GM11168 (cell line): ENCODE results near the gene PCCA.

Source experiments
- in situ Hi-C: fragments of 300-500 bp; cut with MboI; formaldehyde crosslinking; loops from one replicate; pipeline ENCODE4 v1.12.0; 2022; ENCODE audit warnings: low sequenced_read_pairs; ENCODE audit not compliant: unreplicated experiment

Gene PCCA

DNA sequence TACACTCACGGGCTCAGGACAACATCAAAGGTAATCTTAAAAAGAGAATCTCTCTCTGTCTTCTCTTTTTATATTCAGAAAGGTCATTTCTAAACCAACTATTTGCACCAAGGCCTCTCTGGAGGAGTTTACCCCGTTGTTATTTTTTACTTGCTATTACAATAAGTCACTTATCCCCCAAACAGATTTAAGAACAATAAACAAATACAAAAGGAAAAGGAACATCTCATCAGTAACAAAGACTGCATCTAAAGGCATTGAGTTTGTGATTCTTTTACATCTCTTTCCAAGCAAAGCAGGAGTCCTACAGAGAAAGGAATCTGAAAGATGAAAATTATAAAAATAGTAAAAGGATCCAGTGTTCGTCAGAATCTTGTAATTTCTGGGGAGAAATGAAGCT, 424.3 kb downstream of the PCCA start:
- in situ Hi-C loops = no loop called here

DNA sequence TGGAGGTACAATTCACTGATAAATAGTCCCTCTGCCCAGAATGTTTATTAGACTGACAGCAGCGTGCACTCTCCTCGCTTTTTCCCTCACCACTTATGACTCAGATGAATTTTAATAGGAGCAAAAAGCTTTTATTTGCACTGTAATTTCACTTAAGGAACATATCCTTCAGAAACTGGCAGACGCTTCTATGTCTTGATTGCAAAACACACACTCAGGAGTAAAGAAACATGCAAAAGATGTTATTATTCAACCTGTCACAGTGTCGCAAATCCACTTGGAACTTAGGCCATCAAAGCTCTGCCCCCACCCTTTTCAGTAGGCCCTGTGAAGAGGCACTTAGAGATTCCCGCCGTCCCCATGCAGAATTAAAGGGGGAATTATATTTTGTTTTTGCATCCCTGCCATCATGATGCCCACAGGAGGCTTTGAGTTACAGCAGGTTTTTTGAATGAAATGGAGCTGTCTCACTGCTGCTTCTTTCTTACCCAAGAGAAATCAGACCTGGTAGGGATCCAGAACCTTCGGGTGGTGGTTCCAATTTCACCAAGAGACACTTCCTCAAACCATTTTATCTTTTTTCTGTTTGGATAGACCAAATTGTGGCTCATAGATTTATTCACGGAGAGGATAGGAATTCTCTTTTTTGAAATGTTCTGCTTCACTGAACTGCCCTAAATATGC, 425.2 kb downstream of the PCCA start:
- in situ Hi-C loops = no loop called here

DNA sequence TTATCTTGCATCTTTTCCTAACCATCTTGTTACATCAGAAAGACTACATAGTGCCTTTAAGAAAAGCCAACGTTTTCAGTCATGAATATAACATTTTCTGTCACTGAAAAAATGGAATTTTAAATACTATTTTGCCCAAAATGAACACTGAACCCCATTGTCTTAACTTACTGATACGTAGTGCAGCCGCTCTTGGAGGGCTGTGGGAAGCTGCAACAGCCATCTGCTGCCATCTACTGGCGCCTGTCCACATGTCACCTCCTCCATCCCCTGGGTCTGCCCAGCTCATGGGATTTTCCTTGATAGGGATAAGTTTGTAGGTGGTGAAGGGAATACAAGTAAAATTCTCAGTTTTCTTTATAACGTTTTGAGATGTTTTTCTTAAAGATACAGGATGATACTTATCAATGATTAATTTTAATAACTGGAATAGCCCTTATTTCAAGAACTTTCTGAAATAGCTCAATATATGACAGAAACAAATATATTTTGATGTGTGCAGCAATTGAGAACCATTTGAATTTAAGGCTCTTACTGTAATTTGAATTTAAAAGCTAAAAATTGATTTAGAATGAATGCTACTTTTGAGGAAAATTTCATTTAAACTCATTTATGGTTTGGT, 426.0 kb downstream of the PCCA start:
- in situ Hi-C loops = no loop called here

DNA sequence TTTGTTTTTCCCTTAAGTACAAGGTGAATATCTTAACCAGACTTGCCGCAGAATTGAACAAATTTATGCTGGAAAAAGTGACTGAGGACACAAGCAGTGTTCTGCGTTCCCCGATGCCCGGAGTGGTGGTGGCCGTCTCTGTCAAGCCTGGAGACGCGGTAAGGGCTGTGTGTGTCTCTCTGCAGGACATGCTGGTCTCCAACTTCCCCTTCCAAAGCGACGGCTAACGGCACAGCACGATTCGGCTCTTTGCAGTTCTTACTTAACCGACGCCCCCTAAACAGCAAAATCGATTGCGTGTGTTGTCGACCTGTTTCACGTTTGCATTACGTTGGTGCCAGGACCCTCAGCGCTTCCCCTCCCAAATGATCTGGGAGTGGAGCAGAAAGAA, 426.5 kb downstream of the PCCA start:
- in situ Hi-C loops = no loop called here

DNA sequence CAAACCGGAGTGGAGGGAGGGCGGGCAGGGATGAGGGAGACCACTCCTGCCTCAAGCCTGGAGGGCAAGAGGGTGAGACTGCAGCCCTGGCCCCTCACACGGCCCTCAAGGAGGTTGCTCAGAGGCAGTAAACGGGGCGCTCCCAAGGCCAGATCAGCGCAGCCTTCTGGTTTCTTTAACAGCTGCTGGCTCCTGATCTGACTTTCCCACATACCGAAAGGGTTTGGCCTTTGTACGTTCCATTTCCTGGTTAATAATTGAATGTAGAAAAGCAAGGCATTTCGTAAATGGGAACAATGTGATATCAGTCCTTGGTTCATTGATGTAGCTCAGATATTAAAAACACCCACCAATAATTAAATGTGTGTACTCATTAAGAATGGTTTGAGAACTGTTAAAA, 428.2 kb downstream of the PCCA start:
- in situ Hi-C loops = no loop called here

DNA sequence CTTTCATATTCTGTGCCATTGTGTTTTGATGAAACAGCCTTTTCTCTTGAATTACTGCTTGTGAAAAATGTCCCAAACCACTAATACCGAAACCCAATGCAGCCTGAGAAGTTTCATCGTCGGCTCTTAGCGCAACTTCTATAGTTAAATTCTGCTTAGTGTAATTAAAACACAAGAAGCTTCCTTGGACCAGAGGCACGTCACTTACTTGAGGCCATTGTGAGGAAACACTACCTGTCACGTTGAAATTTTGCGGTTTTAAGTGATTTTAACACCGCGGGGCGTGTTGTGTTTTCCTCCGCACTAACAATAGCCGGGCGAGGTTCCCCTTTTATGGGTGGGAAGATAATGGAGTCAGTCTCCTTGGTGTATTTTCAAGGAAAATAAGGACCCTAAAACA, 428.8 kb downstream of the PCCA start:
- in situ Hi-C loops = no loop called here

DNA sequence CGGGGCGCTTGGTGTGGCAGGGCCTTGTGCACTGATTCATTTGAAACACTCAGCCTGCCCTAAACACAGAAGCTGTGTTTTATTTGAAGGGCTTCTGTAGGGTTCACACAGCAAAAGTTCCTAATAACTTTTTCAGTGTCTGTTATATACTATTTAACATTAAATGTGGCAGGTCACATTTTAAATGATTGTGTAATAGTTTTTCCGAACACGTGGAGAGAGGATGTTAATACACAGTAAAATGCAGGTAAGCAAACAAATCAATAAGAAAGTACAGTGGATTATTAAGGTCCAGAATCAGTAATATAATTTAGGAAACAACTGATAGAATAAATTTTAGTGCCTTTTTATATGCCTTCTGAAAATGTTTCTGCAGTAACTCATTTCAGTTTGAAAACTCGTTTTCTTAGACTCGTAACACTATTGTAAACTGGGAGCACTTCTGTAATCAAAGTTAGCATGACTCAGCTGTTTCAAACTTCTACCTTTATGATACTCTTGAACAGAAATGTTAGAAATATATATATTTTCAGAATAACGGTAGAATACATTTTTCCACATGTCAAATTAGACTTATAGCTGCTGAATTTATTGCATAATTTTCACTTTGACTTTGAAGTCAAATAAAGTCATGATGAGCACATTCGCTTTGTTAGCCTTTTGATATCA, 429.6 kb downstream of the PCCA start:
- in situ Hi-C loops = no loop called here

DNA sequence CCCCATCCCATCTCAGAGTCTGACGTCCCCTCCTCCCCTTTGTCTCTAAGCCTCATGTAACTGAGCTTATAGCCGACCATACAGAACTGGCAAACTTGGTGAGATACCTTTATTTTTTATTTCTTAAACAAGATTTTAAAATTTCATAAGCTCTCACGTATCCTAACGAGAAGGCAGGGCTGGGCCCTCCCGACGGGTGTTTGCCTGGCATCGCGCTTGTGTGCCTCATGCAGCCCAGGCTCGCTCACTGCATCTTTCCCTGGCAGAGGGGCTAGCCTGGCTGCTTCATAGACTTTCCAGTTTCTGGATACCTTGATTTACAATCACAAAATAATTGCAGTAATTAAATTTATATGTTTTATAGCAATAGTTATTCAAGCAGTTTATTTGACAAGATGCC, 430.7 kb downstream of the PCCA start:
- in situ Hi-C loops = no loop called here

DNA sequence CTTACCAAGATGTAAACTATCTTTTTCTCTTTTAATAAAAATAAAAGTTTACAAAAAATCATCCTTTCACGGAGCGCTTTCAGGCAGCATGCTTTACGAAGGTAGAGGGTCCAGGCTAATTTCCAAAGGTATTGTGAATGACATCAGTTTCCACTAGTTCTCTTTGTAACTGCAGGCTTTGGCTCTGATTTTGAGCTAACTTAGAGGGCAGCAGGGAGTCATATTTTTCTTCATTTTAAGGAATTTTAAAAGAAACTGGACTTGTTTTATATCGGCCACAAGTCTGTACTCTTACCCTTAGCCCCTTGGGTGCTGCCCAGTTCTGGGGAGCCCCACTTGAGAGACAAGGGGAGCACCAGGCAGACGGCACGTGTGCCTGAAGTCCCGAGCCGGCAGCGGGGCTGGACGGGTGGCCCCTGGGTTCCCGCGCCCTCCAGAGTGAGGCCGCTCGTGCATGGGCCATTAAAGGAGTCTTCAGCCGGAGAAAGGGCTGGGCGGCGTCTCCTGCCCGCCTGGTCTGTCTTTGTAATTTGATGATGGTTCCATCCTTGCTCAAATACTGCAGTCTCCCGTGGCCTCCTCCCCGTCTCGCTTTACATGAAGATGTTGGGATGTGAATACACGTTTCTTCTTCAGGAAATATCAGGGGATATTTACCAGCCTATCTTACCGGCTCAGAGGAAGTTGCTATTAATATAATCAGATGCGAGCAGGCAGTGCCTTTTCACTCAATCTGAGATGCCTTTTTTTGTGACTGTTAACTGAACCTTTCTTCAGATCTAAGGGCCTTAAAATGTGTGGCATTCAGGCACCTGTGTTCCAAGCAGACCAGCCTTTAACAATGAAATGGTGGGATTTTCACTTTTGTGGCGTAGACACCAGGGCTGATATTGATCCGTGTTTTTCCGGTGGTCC, 432.3 kb downstream of the PCCA start:
- in situ Hi-C loops = no loop called here

DNA sequence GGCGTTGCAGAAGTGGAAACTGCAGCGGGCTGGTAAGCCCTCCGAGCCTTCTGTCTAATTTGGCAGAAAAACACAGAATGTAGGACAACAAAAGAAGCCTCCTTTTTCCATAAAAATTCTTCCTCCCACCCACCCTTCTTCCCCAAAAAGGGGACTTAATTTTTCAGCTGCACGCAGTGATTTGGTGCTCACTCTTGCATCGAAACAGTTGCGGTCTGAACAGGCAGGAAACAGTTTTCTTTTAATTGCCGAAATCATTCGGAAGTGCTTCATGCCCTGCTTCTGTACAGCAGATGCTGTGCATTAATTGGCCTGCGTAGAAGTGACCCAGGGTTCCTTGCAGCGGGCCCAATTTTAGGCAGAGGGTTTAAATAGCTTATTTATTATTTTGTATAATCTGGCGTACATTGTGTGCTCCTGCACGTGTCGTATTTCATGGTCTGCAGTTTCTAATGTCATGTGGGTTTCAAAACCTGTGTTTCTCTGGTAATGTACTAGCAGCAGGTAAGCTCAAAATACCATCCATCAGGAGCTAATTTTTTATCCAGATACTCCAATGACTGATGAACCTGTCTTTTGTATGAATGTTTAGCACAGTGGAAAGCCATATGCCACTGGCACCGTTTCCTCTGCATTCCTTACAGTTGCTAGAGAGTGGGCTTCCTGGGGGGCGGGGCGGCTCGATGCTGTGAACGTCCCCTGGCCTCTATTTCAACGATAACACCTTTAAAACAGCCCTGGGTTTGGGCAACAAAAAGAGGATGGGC, 433.1 kb downstream of the PCCA start:
- in situ Hi-C loops = no loop called here

DNA sequence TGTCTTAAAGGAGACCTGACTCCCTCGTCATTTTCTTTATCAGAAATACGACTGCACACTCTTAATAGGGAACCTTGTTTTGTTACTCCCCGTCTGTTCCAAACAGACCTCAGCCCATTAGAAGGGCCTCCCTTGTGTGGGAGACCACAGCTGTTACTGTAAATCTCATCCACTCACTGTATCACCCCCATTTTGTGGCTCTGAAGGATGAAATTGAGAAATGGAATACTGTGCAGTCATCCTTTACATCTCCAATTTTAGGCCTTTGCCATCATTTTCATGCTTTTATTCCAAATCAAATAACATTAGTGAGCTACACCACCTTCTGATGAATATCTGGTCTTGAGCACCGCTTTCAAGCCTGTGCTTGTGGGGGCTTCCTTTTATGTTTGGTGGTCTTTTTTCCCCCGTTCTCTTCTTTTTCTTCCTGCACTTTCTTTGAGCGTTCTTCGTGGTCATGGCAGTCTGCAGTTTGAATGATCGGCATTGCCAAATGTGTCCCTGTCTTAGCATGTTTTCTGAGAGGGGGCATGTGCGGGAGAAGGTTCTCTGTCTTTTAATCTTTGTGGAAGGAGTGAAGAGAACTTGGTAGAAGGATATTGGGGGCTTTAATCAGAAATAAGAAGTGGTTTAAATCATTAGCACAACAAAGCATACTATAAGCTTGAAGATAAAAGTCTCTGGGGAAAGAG, 433.9 kb downstream of the PCCA start:
- in situ Hi-C loops = no loop called here

DNA sequence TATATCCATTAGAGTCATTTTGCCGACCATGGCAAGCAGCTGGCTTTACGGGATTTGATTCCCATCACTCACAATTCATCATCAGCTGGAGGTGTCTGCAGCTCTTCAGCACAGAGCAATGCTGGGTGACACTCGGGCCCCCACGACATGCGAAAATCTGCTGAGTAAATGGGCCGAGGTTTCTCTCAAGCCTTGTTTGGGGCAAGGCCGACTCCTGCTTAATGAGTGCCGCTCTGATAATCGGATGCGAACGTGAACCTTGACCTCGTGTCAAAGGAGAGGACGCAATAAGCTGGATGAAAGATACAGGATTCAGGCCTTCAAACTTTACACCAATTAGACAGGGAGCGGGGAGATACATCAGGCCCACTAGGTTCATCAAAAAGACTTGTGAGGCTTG, 434.5 kb downstream of the PCCA start:
- in situ Hi-C loops = no loop called here

DNA sequence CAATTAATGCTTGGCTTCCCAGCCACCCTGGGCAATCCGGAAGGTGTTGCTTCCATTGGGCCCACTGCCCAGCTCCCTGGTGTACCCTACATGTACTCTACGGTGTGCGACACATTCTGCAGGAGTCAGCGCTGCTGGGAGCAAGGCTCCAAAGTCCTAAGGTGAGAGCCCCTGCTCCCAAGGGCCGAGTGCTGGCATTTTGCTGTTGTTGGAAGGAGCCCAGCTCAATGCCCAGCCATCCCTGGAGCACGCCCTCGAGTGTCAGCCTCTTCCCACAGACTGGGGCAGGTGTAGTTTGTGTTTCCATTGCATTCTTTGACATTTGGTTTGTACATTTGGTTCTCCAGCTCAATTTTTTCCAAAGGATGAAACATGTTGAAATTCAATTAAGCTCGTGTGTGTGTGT, 435.1 kb downstream of the PCCA start:
- in situ Hi-C loops = no loop called here

DNA sequence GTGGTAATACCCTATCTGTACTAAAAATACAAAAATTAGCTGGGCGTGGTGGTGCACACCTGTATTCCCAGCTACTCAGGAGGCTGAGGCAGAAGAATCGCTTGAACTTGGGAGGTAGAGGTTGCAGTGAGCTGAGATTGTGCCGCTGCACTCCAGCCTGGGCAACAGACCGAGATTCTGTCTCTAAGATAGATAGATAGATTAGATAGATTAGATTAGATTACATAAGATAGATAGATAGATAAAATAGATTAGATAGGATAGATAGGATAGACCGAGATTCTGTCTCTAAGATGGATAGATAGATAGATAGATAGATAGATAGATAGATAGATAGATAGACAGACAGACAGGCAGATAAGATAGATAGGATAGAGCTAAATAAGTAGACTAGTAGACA, 435.8 kb downstream of the PCCA start:
- in situ Hi-C loops = loop anchor here (25.0 kb wide), 2 partner anchors 612 to 862 kb away; no protein-coding TSS in a partner anchor

DNA sequence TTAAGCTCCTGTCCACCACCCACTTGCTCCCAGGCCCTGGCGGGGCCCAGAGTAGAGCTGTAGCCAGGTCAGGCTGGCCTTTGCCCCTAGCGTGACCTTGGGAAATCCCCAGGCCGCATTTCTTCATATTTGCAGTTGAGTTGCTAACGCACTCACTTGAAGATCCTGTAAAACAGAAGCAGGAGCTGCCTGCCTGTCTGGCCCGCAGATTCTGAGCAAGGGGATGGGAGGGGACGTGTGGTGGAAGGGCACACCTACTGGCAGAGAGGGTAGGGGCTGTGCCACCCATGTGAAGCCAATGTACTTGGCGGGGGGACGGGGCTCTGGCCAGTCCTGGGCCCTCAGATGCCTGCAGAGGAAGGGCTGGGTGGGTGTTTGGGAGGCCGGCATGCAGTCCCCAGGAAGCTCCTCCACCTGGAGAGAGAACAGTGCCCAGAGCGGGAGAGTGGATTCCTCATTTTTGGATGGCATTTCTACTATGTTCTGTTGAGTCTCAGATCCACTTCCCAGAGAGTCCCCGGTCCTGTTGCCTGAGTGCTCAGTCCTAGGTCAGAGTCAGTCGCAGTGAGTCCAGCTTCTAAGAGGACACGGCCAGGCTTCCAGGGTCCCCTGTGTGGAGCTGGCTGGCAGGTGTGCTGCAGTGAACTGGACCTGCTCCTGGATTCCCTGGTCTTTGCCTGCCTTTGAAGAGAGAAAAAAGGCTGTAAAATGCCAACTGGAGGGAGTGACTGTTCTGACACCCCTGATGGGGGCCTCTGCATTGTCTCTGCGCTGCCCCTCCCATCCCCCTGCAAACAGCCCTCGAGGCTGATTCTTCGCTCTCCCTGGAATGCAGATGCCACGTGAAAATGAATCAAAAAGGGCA, 436.8 kb downstream of the PCCA start:
- in situ Hi-C loops = loop anchor here (25.0 kb wide), 2 partner anchors 613 to 863 kb away; no protein-coding TSS in a partner anchor

DNA sequence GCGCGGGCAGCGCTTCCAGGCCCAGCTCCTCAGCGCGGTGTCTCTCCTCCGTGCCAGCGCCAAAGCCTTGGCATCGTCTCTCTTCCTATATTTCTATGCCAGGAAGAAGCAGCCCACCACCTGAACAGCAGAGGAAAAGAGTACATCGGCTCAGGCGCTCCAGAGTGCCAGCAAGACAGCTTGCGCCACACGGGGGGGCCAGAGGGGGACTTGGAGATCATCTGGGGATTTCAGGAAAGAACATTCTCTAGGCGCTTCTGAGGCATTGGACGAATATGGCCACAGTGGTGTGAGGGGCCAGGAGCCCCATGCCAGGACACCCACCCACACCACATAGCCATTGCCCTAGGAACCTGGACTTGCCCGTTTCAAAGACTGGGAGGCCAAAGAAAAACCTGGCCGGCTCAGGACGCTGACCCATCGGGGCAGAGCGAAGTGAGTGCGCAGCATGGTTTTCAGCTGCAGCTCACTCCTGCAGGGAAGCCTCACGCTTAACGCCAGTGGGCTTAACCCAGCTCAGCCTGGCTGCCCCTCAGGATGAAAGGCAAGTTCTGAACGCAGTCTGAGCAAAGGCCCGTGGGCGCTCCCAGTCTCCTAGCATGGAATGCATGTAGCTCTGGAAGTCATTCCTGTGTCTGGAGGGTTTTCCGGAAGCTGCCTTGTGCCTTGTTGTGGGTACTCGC, 437.6 kb downstream of the PCCA start:
- in situ Hi-C loops = loop anchor here (25.0 kb wide), 2 partner anchors 614 to 864 kb away; no protein-coding TSS in a partner anchor

DNA sequence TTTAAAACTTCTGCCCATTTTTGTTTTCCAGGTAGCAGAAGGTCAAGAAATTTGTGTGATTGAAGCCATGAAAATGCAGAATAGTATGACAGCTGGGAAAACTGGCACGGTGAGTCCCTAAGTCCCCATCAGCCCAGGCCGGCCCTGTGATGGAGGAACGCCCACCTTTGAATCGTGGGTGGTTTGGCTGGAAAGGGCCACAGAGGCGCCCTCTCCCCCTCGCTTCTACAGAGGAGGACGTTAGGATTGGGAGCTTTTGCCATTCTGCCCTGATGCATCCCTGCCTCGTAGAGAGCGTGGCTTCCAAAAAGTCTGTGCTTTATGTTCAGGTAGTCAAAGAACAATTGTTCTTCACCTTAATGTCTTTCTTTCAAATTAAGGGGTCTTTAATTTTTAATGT, 438.8 kb downstream of the PCCA start:
- in situ Hi-C loops = loop anchor here (25.0 kb wide), 2 partner anchors 615 to 865 kb away; no protein-coding TSS in a partner anchor

DNA sequence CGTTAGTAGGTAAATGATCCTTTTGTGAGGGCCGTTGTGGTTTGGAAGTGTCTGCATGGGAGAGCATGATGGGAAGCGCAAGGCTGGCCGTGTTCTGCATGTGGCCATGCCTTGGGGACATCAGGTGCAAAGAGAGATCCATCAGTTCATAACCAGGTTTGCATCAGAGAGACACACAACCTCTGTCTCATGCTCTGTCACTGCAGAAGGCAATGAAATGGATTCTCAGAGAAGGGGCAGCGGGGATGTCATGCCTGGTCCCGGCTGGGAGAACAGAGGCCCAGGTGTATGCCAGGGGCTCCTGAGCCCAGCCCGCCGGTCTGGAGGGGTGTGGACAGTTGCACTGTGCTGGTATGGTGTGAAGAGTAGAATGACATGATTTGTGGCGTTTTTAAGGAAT, 439.5 kb downstream of the PCCA start:
- in situ Hi-C loops = loop anchor here (25.0 kb wide), 2 partner anchors 616 to 866 kb away; no protein-coding TSS in a partner anchor
